ENCODE data around the gene DSCAM. TPM values are rescaled to one million over a fixed set of nuclear protein-coding genes. Genes with fewer than 3 reads are reported as not detected.

Gene DSCAM
- total RNA-seq, 1 donor from 2014 or later = not detected

DNA sequence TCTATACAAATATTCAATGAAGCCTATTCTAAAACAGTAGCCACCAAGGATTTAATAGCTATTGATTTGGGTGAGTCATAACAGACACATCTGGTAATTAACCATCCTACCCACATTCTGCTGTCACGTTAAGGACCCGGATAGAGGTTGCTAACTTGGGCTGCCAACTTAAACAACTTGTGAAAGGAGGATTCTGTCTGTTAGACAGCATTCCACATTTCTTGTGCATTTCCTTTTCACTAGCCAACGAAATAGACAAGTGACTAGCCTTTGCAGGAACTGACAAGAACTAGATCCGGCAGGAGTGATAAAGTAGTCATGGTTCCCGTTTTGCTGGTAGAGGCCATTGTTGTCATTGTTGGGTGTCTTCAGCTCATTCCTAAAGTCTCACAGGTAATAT lies 9.5 kb downstream of the DSCAM start:
- no peaks in the 10 kb centered on the region for H3K9me3 Mint-ChIP-seq
- peaks cover 13% of the 10 kb centered on the region for H3K4me1 ChIP-seq
- H3K27ac ChIP-seq = no peak overlapping the region
- H3K4me1 Mint-ChIP-seq = peaks cover 7% of the 10 kb centered on the region
- H3K79me2 ChIP-seq (ENCODE audit: low read depth) = no peaks in the 10 kb centered on the region
- peaks cover 35% of the 10 kb centered on the region for H3K27me3 ChIP-seq
- H4K20me1 ChIP-seq (ENCODE audit: low read depth) = no peaks in the 10 kb centered on the region
- no peak overlapping the region for H3K27ac Mint-ChIP-seq
- no peak overlapping the region for H3K4me3 Mint-ChIP-seq
- H3K4me2 ChIP-seq = no peak overlapping the region
- TF ChIP-seq CTCF (IDR thresholded peaks at IDR 0.05) (no peak), EZH2phosphoT487 (IDR thresholded peaks at IDR 0.05) (no peak), EZH2 (IDR thresholded peaks at IDR 0.05) (no peak)
- no peaks in the 10 kb centered on the region for H3K36me3 Mint-ChIP-seq
- H3K27me3 Mint-ChIP-seq (ENCODE audit: insufficient read depth, low read depth) = peaks cover 11% of the 10 kb centered on the region
- no peak for DNase-seq (ENCODE audit: low spot score)
- no peaks in the 10 kb centered on the region for H3K9me3 ChIP-seq (ENCODE audit: low read depth)
- H3K4me3 ChIP-seq = no peak overlapping the region
- no peak overlapping the region for H2AFZ ChIP-seq (replicated peaks)
- no peak overlapping the region for H3K9ac ChIP-seq
- H3F3A ChIP-seq (ENCODE audit: low read depth) = no peaks in the 10 kb centered on the region
- no peaks in the 10 kb centered on the region for H3K36me3 ChIP-seq

GRCh38 chr21:40835184-40835694 lies 11.7 kb downstream of the DSCAM start:
- Mint-ChIP-seq H3K27ac (no peak overlapping the region), H3K4me1 (peaks cover 3% of the 10 kb centered on the region), H3K9me3 (no peaks in the 10 kb centered on the region), H3K4me3 (no peak overlapping the region), H3K27me3 (ENCODE audit: insufficient read depth, low read depth) (peaks cover 3% of the 10 kb centered on the region), H3K36me3 (no peaks in the 10 kb centered on the region)
- TF ChIP-seq EZH2phosphoT487 (IDR thresholded peaks at IDR 0.05) = no peak
- TF ChIP-seq EZH2 (IDR thresholded peaks at IDR 0.05) = no peak
- no peak for TF ChIP-seq CTCF (IDR thresholded peaks at IDR 0.05)
- peaks cover 6% of the 10 kb centered on the region for H3K4me1 ChIP-seq
- no peak overlapping the region for H3K4me2 ChIP-seq
- peaks cover 13% of the 10 kb centered on the region for H3K27me3 ChIP-seq
- no peak overlapping the region for H3K27ac ChIP-seq
- no peaks in the 10 kb centered on the region for H3F3A ChIP-seq (ENCODE audit: low read depth)
- H4K20me1 ChIP-seq (ENCODE audit: low read depth) = no peaks in the 10 kb centered on the region
- H3K36me3 ChIP-seq = no peaks in the 10 kb centered on the region
- no peaks in the 10 kb centered on the region for H3K79me2 ChIP-seq (ENCODE audit: low read depth)
- DNase-seq (ENCODE audit: low spot score) = no peak
- no peak overlapping the region for H3K9ac ChIP-seq
- no peak overlapping the region for H3K4me3 ChIP-seq
- H2AFZ ChIP-seq (replicated peaks) = no peak overlapping the region
- no peaks in the 10 kb centered on the region for H3K9me3 ChIP-seq (ENCODE audit: low read depth)

GRCh38 chr21:40833184-40833583 lies 13.8 kb downstream of the DSCAM start:
- Histone ChIP-seq H3K36me3 (no peaks in the 10 kb centered on the region), H3F3A (ENCODE audit: low read depth) (no peaks in the 10 kb centered on the region), H3K4me3 (no peak overlapping the region), H3K27ac (no peak overlapping the region), H3K9me3 (ENCODE audit: low read depth) (no peaks in the 10 kb centered on the region), H4K20me1 (ENCODE audit: low read depth) (no peaks in the 10 kb centered on the region), H3K27me3 (no peaks in the 10 kb centered on the region), H3K4me2 (no peak overlapping the region), H3K79me2 (ENCODE audit: low read depth) (no peaks in the 10 kb centered on the region), H3K9ac (no peak overlapping the region), H2AFZ (replicated peaks) (peak overlapping the region; percentile 82), H3K4me1 (peaks cover 6% of the 10 kb centered on the region)
- Mint-ChIP-seq H3K4me3 (no peak overlapping the region), H3K9me3 (no peaks in the 10 kb centered on the region), H3K27me3 (ENCODE audit: insufficient read depth, low read depth) (no peaks in the 10 kb centered on the region), H3K4me1 (peaks cover 3% of the 10 kb centered on the region), H3K27ac (no peak overlapping the region), H3K36me3 (no peaks in the 10 kb centered on the region)
- no peak for DNase-seq (ENCODE audit: low spot score)
- no peak for TF ChIP-seq EZH2phosphoT487 (IDR thresholded peaks at IDR 0.05)
- TF ChIP-seq EZH2 (IDR thresholded peaks at IDR 0.05) = no peak
- no peak for TF ChIP-seq CTCF (IDR thresholded peaks at IDR 0.05)
